Left lung (tissue), 10 donors: ENCODE data around the gene MRPL17. TPM values are rescaled to one million over a fixed set of nuclear protein-coding genes. Genes with fewer than 3 reads are reported as not detected.

Experiments
- ATAC-seq: fragments of 200-7000 bp; cut with Tn5 transposase; one replicate; pipeline ENCODE4 v1.9.1; 2020; ENCODE audit warnings: moderate library complexity
- DNase-seq, 4 donors: peaks; one replicate each; pipeline ENCODE4 v3.0.0-alpha.2; 2013 to 2020
- H3K27ac ChIP-seq, 2 donors: fragments of 200-600 bp; sonication (generic) in 1 of 2; one replicate each; pipeline versions ENCODE4 v1.5.0 to v1.8.0; 2020 to 2021
- H3K27me3 ChIP-seq, 2 donors: fragments of 200-600 bp; sonication (generic) in 1 of 2; one replicate each; pipeline versions ENCODE4 v1.5.0 to v1.8.0; 2020 to 2021
- H3K36me3 ChIP-seq, 2 donors: fragments of 200-600 bp; sonication (generic) in 1 of 2; one replicate each; pipeline versions ENCODE4 v1.5.0 to v1.8.0; 2020 to 2021
- H3K4me1 ChIP-seq, 2 donors: fragments of 200-600 bp; one replicate each; pipeline ENCODE4 v1.8.0; 2021
- H3K4me3 ChIP-seq, 2 donors: fragments of 200-600 bp; sonication (generic) in 1 of 2; one replicate each; pipeline versions ENCODE4 v1.5.0 to v1.8.0; 2020 to 2021; ENCODE audit warnings: mild to moderate bottlenecking in 1 of 2
- H3K9me3 ChIP-seq, 2 donors: fragments of 200-600 bp; sonication (generic) in 1 of 2; one replicate each; pipeline versions ENCODE4 v1.5.0 to v1.8.0; 2020 to 2021
- CTCF ChIP-seq, 2 donors: fragments of 200-600 bp; sonication (generic) in 1 of 2; IDR thresholded peaks; one replicate each; pipeline versions ENCODE4 v1.5.0 to v1.8.0; 2021; ENCODE audit warnings: antibody characterized with exemption in 2 of 2
- intact Hi-C, 2 donors: fragments of 100-400 bp; cut with DNase I; formaldehyde crosslinking; loops; one replicate each; pipeline versions ENCODE4 v1.11.2 to v1.14.2; 2022
- polyA plus RNA-seq, 6 donors: library from polyadenylated mRNA; unstranded; fragments of 120-200 nt; gene quantifications; one replicate each; pipeline ENCODE4 v1.2.1, GENCODE V29; 2013; ENCODE audit not compliant: insufficient read length in 6 of 6
- total RNA-seq, 2 donors: library from RNA; stranded (reverse); fragmentation: NEBNext Ultra II Directional; extraction: Animal tissue kit (Norgen Biotek cat#: 25700); gene quantifications; one replicate each; pipeline ENCODE4 v1.2.1, GENCODE V29; 2021
- donor health status: DM: no; HTN: yes; CAD: no.
- donor health status: DM: no; HTN: no; CAD: no.

The MRPL17 gene
- total and polyA plus RNA-seq, 8 donors: 45.0 to 57.3 (median 51.0) TPM

GRCh38 chr11:6658647-6659046 lies 24.5 kb downstream of the MRPL17 start:
- no peak overlapping the region for H3K4me3 ChIP-seq
- H3K27me3 ChIP-seq: peaks cover 0 to 25% of the 10 kb centered on the region in 2 donors
- H3K27ac ChIP-seq: no peak overlapping the region
- no peak for TF ChIP-seq CTCF (IDR thresholded peaks at IDR 0.05)
- no peak for DNase-seq
- no peaks in the 10 kb centered on the region for H3K4me1 ChIP-seq
- intact Hi-C loops: no loop called here
- no peaks in the 10 kb centered on the region for H3K36me3 ChIP-seq
- H3K9me3 ChIP-seq: no peaks in the 10 kb centered on the region
- ATAC-seq: no peak

- no peak for TF ChIP-seq CTCF (IDR thresholded peaks at IDR 0.05)
- H3K4me3 ChIP-seq: no peak overlapping the region
- H3K36me3 ChIP-seq: no peaks in the 10 kb centered on the region
- H3K27me3 ChIP-seq: peaks cover 0 to 25% of the 10 kb centered on the region in 2 donors
- DNase-seq (no peak), ATAC-seq (no peak)
- no peaks in the 10 kb centered on the region for H3K9me3 ChIP-seq
- peaks cover 0 to 5% of the 10 kb centered on the region in 2 donors for H3K4me1 ChIP-seq
- intact Hi-C loops: no loop called here
- no peak overlapping the region for H3K27ac ChIP-seq
Observed at GRCh38 chr11:6657346-6657745, 25.8 kb downstream of the MRPL17 start.

GRCh38 chr11:6656936-6657335 lies 26.2 kb downstream of the MRPL17 start:
- Histone ChIP-seq H3K4me1 (peaks cover 0 to 9% of the 10 kb centered on the region in 2 donors), H3K4me3 (no peak overlapping the region), H3K27ac (no peak overlapping the region), H3K9me3 (no peaks in the 10 kb centered on the region), H3K36me3 (no peaks in the 10 kb centered on the region), H3K27me3 (peaks cover 0 to 25% of the 10 kb centered on the region in 2 donors)
- intact Hi-C loops: no loop called here
- TF ChIP-seq CTCF (IDR thresholded peaks at IDR 0.05): no peak
- no peak for DNase-seq
- ATAC-seq: no peak

GRCh38 chr11:6656584-6656915 lies 26.6 kb downstream of the MRPL17 start:
- no peaks in the 10 kb centered on the region for H3K36me3 ChIP-seq
- H3K4me1 ChIP-seq: peaks cover 0 to 9% of the 10 kb centered on the region in 2 donors
- intact Hi-C loops: no loop called here

More at GRCh38 chr11:6656584-6656915, 26.6 kb downstream of the MRPL17 start:
- ATAC-seq: no peak
- Histone ChIP-seq H3K27me3 (peaks cover 0 to 29% of the 10 kb centered on the region in 2 donors), H3K27ac (no peak overlapping the region), H3K4me3 (peak overlapping the region in 1 of 2 donors; percentile 32), H3K9me3 (no peaks in the 10 kb centered on the region)
- DNase-seq: no peak
- TF ChIP-seq CTCF (IDR thresholded peaks at IDR 0.05): no peak
